Measurements from ENCODE around the gene RCAN2. TPM values are rescaled to one million over a fixed set of nuclear protein-coding genes. Genes with fewer than 3 reads are reported as not detected.

The RCAN2 gene
- total and polyA plus RNA-seq, 8 donors: 1.7 to 19.0 (median 3.4) TPM

DNA sequence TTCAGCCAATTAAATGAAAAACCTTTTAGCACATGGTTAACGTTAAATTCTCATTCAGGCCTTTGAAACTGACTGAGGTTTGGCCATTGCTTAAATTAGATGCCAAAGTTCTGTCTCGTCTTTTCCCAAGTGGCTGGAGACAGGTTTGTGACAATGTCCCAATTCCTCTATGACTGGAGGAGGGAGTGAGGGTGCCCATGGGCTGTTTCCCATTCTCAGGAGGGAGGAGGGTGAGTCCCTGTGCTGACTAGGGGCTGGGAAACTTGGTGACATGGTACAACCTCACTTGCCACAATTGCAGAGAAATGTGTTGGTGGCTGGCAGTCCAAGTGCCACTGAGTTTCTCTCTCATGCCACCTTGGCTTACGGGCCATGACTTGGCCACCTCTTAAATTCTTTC is 256.5 kb downstream of the RCAN2 start:
- intact Hi-C loops (cut with DNase I): loop anchor here in 1 of 3 donors (10.0 kb wide), 1 partner anchor 170 kb away; no protein-coding TSS in a partner anchor
- Histone ChIP-seq H3K9me3 (no peaks in the 10 kb centered on the region), H3K36me3 (no peaks in the 10 kb centered on the region), H3K27ac (no peak overlapping the region), H3K4me3 (no peak overlapping the region), H3K27me3 (no peaks in the 10 kb centered on the region), H3K4me1 (no peaks in the 10 kb centered on the region)
- TF ChIP-seq, protein P1, sequence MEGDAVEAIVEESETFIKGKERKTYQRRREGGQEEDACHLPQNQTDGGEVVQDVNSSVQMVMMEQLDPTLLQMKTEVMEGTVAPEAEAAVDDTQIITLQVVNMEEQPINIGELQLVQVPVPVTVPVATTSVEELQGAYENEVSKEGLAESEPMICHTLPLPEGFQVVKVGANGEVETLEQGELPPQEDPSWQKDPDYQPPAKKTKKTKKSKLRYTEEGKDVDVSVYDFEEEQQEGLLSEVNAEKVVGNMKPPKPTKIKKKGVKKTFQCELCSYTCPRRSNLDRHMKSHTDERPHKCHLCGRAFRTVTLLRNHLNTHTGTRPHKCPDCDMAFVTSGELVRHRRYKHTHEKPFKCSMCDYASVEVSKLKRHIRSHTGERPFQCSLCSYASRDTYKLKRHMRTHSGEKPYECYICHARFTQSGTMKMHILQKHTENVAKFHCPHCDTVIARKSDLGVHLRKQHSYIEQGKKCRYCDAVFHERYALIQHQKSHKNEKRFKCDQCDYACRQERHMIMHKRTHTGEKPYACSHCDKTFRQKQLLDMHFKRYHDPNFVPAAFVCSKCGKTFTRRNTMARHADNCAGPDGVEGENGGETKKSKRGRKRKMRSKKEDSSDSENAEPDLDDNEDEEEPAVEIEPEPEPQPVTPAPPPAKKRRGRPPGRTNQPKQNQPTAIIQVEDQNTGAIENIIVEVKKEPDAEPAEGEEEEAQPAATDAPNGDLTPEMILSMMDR (IDR thresholded peaks at IDR 0.05): no peak
- DNase-seq (no peak), FAIRE-seq (no peak), ATAC-seq (no peak)
- WGBS, 2 donors: 88 to 92% methylated on average over 3 of the region's 3 CpGs

DNA sequence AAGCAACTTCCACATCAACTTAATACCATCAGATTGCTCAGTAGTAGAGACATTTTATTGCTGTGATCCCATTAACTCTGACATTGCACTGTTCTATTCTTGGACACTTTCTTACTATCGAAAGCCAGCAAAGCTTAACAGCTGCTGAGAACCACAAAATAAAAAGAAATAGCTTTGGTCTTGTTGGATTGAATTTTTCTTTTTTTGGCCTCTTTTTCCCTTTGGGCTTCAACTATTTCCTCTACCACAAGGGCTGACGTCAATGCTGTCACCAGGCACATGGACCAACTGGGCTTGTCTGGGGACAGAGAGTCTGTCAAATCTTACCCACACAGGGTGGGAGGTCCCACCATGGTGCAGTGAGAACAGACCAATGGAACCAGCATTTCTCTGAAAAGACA is 257.1 kb downstream of the RCAN2 start:
- no peaks in the 10 kb centered on the region for H3K9me3 ChIP-seq
- H3K27ac ChIP-seq: no peak overlapping the region
- no peaks in the 10 kb centered on the region for H3K4me1 ChIP-seq
- ATAC-seq (peak in 1 of 4 donors; percentile 26), DNase-seq (no peak), FAIRE-seq (no peak)
- no peak overlapping the region for H3K4me3 ChIP-seq
- WGBS, 2 donors: 88 to 90% methylated on average over 2 of the region's 2 CpGs
- intact Hi-C loops (cut with DNase I): loop anchor here in 1 of 3 donors (10.0 kb wide), 1 partner anchor 171 kb away; no protein-coding TSS in a partner anchor
- H3K27me3 ChIP-seq: no peaks in the 10 kb centered on the region
- H3K36me3 ChIP-seq: no peaks in the 10 kb centered on the region
- TF ChIP-seq, protein P1 (IDR thresholded peaks at IDR 0.05): no peak

DNA sequence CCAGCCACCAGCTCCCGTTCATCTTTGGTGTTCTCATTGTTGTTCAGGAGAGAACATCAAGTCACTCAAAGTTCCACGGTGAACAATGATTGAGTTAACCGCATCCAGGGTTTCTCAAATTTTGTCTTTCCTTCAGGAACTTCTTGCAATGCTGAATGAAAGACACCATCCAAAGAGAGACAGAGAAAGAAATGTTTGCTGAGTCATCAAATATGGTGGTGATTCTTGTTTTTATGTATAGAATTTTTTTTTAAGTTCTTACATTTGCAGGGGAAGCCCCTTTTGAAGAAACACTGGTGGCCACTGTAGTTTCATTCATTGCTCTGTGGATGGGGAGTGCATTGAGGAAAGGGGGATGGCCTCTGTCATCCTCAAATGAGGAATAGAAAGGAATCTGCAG is 258.1 kb downstream of the RCAN2 start:
- Histone ChIP-seq H3K4me3 (no peak overlapping the region), H3K27ac (no peak overlapping the region), H3K27me3 (no peaks in the 10 kb centered on the region), H3K9me3 (no peaks in the 10 kb centered on the region), H3K4me1 (no peaks in the 10 kb centered on the region), H3K36me3 (no peaks in the 10 kb centered on the region)
- DNase-seq (no peak), FAIRE-seq (no peak), ATAC-seq (no peak)
- WGBS, 2 donors: 95 to 100% methylated on average over 3 of the region's 3 CpGs
- TF ChIP-seq, protein P1 (IDR thresholded peaks at IDR 0.05): no peak
- intact Hi-C loops (cut with DNase I): loop anchor here in 1 of 3 donors (10.0 kb wide), 1 partner anchor 172 kb away; no protein-coding TSS in a partner anchor

DNA sequence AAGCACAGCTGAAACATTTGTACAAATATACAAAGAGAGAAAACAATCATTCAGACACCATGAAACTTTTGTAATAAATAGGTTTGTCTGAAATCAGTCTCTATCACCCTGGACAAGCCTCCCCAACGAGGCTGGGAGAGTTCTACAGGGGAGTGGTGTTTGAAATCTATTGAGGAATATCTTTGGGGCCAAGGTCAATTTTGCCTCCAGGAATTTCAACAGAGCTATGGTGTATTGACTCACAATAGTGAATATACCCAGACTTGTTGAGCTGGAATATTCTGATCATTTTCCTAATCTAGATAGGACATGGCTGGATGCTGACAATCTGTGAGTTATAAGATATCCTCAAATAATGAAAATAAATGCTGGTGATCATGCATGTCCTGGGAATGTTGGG is 269.0 kb downstream of the RCAN2 start:
- 17 to 19% methylated on average over 1 of the region's 1 CpG for WGBS, 2 donors
- Histone ChIP-seq H3K36me3 (no peaks in the 10 kb centered on the region), H3K27ac (no peak overlapping the region), H3K9me3 (no peaks in the 10 kb centered on the region), H3K4me1 (no peaks in the 10 kb centered on the region), H3K4me3 (no peak overlapping the region), H3K27me3 (no peaks in the 10 kb centered on the region)
- peak in 1 of 4 donors; percentile 36 for ATAC-seq
- intact Hi-C loops (cut with DNase I): loop anchor here in 1 of 3 donors (5.0 kb wide), 1 partner anchor 180 kb away; no protein-coding TSS in a partner anchor
- TF ChIP-seq, protein P1 (IDR thresholded peaks at IDR 0.05): no peak
- DNase-seq: no peak
- FAIRE-seq: no peak

DNA sequence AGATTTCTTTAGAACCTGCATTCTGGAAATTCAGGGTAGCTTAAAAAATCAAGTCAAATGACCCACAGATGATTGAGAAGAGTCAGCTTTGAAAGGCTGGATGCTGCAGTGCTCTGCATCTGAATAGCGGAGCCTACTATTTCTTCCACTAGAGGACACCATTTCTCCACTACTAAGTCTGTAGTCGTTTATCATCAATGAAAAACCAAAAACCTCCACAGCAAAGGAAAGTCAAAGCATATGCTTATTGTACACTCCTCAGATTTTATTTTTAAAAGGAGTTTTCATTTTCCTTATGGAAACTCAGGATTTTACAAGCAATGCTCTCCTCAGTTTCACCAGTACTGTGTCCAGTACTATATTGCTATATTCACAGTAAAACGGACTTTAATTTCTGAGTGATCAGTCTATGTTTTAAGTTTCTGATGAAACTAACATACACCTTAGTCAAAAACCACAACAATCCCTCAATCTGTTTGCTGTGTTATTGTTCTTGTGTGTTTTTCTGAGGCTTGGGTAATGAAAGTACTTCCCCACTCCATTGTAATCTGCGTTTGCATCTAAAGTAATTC is 269.9 kb downstream of the RCAN2 start:
- intact Hi-C loops (cut with DNase I): loop anchor here in 1 of 3 donors (5.0 kb wide), 1 partner anchor 181 kb away; no protein-coding TSS in a partner anchor
- 45 to 49% methylated on average over 4 of the region's 4 CpGs for WGBS, 2 donors
- Histone ChIP-seq H3K4me1 (no peaks in the 10 kb centered on the region), H3K27me3 (no peaks in the 10 kb centered on the region), H3K27ac (no peak overlapping the region), H3K4me3 (no peak overlapping the region), H3K36me3 (no peaks in the 10 kb centered on the region), H3K9me3 (no peaks in the 10 kb centered on the region)
- ATAC-seq (peak; percentile 40 to 95 (median 90)), FAIRE-seq (peak; percentile 78), DNase-seq (no peak)
- TF ChIP-seq, protein P1 (IDR thresholded peaks at IDR 0.05): peak; percentile 34 to 73 (median 68)

Data from pancreas (tissue), 10 donors.